Measurements from ENCODE around the gene TAS2R60. TPM values are rescaled to one million over a fixed set of nuclear protein-coding genes. Genes with fewer than 3 reads are reported as not detected.

TAS2R60 gene
- total RNA-seq, 1 experiment from 2014 or later, result not detected

GRCh38 chr7:143451746-143452145 lies 8.5 kb downstream of the TAS2R60 start:
- Histone ChIP-seq H3K4me1 (ENCODE audit: insufficient read depth, low read length, poor library complexity, severe bottlenecking) (no peaks in the 10 kb centered on the region), H3K4me3 (ENCODE audit: low read depth, low read length, poor library complexity, severe bottlenecking) (no peak overlapping the region), H3K27ac (ENCODE audit: low read depth, low read length, poor library complexity, severe bottlenecking) (no peak overlapping the region), H3K27me3 (replicated peaks; ENCODE audit: insufficient read depth, low read depth, low read length, poor library complexity) (no peaks in the 10 kb centered on the region), H3K36me3 (ENCODE audit: insufficient read depth, low read length, poor library complexity, severe bottlenecking) (no peaks in the 10 kb centered on the region), H3K9me3 (ENCODE audit: low read depth, low read length, poor library complexity, severe bottlenecking) (no peaks in the 10 kb centered on the region)
- TF ChIP-seq EZH2 (IDR thresholded peaks at IDR 0.05; ENCODE audit: borderline replicate concordance, low read depth, low read length, poor library complexity, severe bottlenecking), result no peak
- TF ChIP-seq CTCF (conservative IDR thresholded peaks at IDR 0.05; ENCODE audit: low read depth, low read length), result no peak
- DNase-seq (ENCODE audit: low spot score), result no peak
- no TSS peak for BruUV-seq (replicated peaks)
- ChIA-PET POLR2A (ENCODE audit: low non-redundant PET) (no interaction called here), CTCF (no interaction called here)
- intact Hi-C loops (cut with micrococcal nuclease; ENCODE audit: unreplicated experiment), result no loop called here

- intact Hi-C loops (cut with micrococcal nuclease; ENCODE audit: unreplicated experiment), result no loop called here
- Histone ChIP-seq H3K27me3 (replicated peaks; ENCODE audit: insufficient read depth, low read depth, low read length, poor library complexity) (no peaks in the 10 kb centered on the region), H3K27ac (ENCODE audit: low read depth, low read length, poor library complexity, severe bottlenecking) (no peak overlapping the region), H3K4me1 (ENCODE audit: insufficient read depth, low read length, poor library complexity, severe bottlenecking) (no peaks in the 10 kb centered on the region), H3K9me3 (ENCODE audit: low read depth, low read length, poor library complexity, severe bottlenecking) (no peaks in the 10 kb centered on the region), H3K36me3 (ENCODE audit: insufficient read depth, low read length, poor library complexity, severe bottlenecking) (no peaks in the 10 kb centered on the region), H3K4me3 (ENCODE audit: low read depth, low read length, poor library complexity, severe bottlenecking) (no peak overlapping the region)
- CTCF ChIA-PET, result no interaction called here
- DNase-seq (ENCODE audit: low spot score), result no peak
- BruUV-seq (replicated peaks), result no TSS peak
- POLR2A ChIA-PET (ENCODE audit: low non-redundant PET), result no interaction called here
- TF ChIP-seq CTCF (conservative IDR thresholded peaks at IDR 0.05; ENCODE audit: low read depth, low read length) (no peak), EZH2 (IDR thresholded peaks at IDR 0.05; ENCODE audit: borderline replicate concordance, low read depth, low read length, poor library complexity, severe bottlenecking) (no peak)
Observed at GRCh38 chr7:143452495-143452894, 9.2 kb downstream of the TAS2R60 start.

GRCh38 chr7:143454091-143454680 lies 10.9 kb downstream of the TAS2R60 start:
- POLR2A ChIA-PET (ENCODE audit: low non-redundant PET), result no interaction called here
- no peaks in the 10 kb centered on the region for H3K36me3 ChIP-seq (ENCODE audit: insufficient read depth, low read length, poor library complexity, severe bottlenecking)
- H3K4me3 ChIP-seq (ENCODE audit: low read depth, low read length, poor library complexity, severe bottlenecking), result no peak overlapping the region
- CTCF ChIA-PET, result no interaction called here
- no TSS peak for BruUV-seq (replicated peaks)
- DNase-seq (ENCODE audit: low spot score), result no peak
- H3K27ac ChIP-seq (ENCODE audit: low read depth, low read length, poor library complexity, severe bottlenecking), result no peak overlapping the region
- intact Hi-C loops (cut with micrococcal nuclease; ENCODE audit: unreplicated experiment), result no loop called here
- no peaks in the 10 kb centered on the region for H3K9me3 ChIP-seq (ENCODE audit: low read depth, low read length, poor library complexity, severe bottlenecking)
- TF ChIP-seq EZH2 (IDR thresholded peaks at IDR 0.05; ENCODE audit: borderline replicate concordance, low read depth, low read length, poor library complexity, severe bottlenecking) (no peak), CTCF (conservative IDR thresholded peaks at IDR 0.05; ENCODE audit: low read depth, low read length) (no peak)
- no peaks in the 10 kb centered on the region for H3K4me1 ChIP-seq (ENCODE audit: insufficient read depth, low read length, poor library complexity, severe bottlenecking)
- H3K27me3 ChIP-seq (replicated peaks; ENCODE audit: insufficient read depth, low read depth, low read length, poor library complexity), result no peaks in the 10 kb centered on the region

Data from A673 (cell line).